HG02610 (cell line): ENCODE results near the gene TIMMDC1.
"Not testable (repeated sequence)": the region's sequence is repeated elsewhere in the genome, so short reads cannot be mapped to it uniquely, and the experiment has no call there.

Experiments
- ATAC-seq: cut with Tn5 transposase; IDR thresholded peaks from one replicate; pipeline ENCODE4 v1.9.1; 2021; ENCODE audit warnings: mild to moderate bottlenecking, moderate library complexity; ENCODE audit not compliant: unreplicated experiment

TIMMDC1 gene

DNA sequence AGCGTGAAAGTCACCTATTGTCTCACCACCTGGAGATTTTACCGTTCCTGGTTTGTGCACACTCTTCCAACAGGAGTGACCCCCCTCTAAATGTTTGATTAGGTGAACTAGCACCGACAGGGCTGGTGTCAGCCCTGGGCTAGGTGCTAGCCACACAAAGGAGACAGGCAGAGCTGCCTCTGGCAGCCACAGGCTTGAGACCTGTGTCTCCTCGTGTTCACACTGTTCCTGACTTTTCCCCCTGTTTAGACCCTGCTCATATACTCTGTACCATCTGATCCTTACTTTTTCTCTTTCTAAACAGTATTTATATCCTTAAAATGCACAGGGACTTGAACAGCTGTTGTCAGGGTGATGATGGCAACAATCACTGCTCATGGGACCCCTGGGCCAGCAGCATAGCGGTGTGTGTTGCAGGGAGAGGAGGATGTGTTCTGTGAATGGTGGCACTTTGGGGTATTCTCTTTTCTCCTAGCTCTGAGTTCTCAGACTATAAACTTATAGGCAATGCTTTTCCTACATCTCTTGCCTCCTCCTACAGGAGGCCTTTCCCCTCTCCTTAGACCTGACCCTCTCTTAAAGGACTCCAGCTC lies 55.6 kb downstream of the TIMMDC1 start:
- no peak for ATAC-seq

DNA sequence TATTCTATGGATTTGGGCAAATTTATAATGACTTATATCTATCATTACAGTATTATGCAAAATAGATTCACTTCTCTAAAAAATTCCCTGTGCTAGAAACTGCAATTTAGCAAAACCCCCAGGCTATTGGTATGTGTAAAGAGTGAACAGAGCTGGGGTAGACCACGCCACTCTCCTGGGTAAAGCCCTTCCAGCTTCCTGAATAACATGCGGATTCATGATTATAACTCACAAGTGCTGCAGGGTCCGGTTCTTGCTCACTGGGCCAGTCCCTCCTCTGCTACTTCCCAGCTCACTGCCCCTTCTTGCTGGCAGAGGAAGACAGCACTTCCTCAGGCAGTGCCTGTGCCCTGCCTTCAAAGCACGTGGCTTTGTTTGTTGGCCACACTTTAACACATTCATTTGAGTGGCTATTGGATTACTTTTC lies 57.0 kb downstream of the TIMMDC1 start:
- ATAC-seq = peak; percentile 34

DNA sequence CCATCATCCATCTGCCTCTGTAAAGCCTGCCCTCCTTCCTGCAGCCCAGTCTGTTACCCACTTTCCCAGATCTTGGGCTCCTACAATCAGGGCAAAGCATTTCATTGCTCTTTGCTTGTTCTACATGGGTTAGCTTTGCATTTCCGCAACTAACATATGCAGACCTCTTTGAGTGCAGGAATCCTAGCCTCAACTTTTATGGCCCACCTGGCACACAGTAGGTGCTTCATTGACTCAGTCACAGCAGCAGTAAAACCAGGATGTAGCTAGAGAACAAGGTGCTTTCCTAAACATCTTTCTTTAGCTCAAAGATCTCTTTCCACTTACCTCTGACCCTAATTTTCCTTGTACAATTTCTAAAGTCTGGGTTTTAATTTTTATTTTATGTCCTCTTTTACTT lies 57.6 kb downstream of the TIMMDC1 start:
- no peak for ATAC-seq

DNA sequence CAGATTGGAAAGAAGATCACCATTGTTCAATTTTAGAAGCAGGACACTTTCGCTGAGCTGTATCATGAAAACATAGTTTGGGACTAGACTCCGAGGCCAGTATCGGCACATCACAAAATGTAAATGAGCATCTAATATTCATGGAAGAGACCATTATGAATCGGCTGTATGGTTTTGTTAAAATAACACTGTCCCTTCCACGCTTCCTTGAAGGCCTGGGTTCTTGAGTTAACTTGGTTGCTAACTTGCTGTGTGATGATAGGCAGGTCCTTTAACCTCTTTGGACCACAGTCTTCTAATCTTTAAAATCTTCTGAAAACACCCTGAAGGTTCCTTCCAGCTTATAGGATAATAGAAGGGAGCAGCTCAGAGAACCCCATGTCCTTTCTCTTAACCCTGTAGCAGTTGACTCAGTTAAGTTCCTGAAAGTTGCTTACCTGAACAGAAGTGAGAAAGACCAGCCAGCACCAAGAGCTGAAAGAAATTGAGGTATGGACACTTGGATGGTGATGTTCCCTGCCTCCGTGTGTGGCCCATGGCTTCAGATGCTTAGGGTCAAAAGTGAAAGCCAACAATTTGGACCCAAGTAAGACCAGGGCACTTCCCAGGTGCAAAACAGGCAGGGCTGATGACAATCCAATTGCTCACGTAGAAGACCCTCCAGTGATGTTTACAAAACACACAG lies 59.0 kb downstream of the TIMMDC1 start:
- ATAC-seq = no peak

DNA sequence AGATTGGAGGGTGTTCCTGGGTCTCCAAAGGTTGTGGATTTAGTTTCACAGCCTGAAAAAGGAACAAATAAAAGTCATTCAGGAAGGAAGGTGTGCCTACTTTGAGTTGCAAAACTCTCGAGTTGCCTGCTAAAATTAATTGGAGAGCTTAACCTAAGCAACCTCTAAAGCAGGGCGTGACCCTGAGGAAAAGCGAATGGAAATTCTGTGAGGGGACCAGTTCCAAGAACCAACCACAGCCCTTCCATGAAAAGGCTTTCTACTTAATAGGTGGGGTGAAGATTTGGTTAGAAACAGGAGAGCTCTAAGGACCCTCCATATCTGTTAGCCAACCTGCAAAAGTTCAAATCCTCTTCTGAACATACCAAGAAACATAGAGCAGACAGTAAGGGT lies 59.5 kb downstream of the TIMMDC1 start:
- no peak for ATAC-seq

DNA sequence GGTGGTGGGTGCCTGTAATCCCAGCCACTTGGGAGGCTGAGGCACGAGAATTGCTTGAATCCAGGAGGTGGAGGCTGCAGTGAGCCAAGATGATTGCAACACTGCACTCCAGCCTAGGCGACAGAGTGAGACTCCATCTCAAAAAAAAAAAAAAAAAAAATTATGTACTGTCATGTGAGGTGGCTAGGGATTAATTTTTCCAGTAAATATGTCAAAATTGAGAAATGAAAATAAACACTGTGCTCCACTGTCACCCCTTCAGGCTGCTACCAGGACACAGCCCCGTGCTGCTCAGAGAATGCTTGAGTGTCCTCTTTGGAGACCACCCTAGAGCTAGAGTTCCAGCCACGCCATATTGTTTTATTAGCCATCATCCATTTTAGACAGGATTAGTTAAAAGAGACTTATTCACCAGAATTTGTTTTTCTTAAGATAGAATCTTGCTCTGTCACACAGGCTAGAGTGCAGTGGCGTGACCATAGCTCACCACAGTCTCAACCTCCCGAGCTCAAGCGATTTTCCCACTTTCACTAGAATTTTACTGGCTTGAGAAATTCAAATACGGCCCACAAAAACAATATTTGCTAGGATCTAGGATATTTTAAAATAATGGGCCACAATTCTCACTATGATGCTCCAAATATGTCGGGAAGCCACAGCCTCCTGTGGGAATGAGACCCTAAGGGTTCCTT lies 60.4 kb downstream of the TIMMDC1 start:
- ATAC-seq = no peak

DNA sequence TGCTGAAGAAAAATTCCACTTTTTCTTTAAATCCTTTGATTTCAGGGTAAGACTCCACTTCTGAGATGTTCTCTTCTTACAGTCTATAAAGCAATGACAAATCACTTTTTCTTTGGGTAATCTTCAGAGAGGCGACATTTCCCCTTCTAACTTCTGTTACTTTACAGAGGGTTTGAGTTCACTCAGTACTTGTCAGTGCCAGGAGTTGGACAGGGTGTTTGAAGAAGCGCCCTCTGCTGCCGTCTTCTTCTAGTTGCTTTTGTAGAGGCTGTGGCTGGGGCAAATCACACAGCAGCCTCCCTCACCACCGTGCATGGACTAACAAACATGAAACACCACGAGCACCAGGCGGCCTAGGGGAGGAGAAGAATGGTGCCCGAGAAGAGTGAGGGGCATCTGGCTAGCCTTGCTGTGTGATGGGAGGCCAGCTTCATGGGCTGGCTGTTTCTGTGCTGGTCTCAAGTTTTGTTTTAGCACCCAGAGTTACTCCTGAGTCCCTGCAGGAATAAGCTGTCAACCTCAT lies 61.2 kb downstream of the TIMMDC1 start, which contains the start of gene CD80:
TSS of gene CD80 (minus strand) at position 174 of the 523 bp plus-strand sequence. CDS start 1,886 bp downstream, outside the sequence.
- peak; percentile 47 for ATAC-seq

DNA sequence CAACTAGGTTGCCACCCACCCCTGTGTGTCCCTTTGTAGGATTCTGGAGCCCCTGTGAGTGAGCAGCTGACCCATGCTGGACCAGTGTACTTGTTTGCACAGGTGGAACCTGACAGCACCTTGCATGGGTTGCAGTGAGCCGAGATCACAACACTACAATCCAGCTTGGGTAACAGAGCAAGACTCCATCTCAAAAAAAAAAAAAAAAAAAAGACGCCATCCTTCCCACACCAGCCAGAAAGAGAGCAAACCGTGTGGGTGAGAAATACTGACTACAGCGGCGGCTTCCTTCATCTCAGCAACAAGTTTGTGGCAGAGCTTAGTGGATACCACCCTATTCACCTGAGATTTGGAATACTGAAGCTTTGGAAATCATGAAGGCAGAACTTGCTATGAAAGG lies 61.8 kb downstream of the TIMMDC1 start:
- ATAC-seq = no peak

DNA sequence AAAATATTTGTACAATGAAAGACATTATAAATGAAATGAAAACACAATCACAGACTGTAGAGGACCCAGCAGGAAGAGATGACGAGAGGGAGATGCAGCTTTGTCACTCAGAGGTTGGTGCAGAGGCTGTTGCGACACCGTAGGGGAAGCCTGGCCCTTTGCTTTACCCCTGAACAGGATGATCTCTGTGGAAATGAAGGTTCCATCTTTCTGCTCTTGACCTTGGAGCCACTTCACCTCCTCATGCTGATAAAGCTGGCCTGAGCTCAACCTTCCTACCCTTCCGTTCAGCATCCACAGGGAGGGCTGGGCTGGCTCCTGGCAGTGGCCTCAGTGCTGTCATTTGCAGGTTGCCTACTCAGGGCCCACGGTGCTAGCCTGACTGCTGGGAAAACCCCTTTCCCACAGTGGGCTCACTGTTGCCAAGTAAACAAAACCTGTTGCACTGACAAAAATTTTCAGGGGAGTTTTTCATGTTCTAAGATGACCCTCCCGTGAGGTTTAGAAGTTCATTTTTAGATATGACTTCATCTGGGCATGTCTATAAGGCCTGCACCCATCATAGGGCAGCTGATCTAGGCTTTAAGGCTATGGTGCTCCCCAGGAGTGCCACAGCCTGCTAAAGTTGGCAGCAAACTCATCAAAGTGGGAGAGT lies 64.1 kb downstream of the TIMMDC1 start:
- peak; percentile 87 for ATAC-seq

DNA sequence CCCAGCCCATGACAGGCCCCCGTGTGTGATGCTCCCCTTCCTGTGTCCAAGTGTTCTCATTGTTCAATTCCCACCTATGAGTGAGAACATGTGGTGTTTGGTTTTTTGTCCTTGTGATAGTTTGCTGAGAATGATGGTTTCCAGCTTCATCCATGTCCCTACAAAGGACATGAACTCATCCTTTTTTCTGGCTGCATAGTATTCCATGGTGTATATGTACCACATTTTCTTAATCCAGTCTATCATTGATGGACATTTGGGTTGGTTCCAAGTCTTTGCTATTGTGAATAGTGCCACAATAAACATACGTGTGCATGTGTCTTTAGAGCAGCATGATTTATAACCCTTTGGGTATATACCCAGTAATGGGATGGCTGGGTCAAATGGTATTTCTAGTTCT lies 65.0 kb downstream of the TIMMDC1 start:
- ATAC-seq = not testable (repeated sequence)

DNA sequence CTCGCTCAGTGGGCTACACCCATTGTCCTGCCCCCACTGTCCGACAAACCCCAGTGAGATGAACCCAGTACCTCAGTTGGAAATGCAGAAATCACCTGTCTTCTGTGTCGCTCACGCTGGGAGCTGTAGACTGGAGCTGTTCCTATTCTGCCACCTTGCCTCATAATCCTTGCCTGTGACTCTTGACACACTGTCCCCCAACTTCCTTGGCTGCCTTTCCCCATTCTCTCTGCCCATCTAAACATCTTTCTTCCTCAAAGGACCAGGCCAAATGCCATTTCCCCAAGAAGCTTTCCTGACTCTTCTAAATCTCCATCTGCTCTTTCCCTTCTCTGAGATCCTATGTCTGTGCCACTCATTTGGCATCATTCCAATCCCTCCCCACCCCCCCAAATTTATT lies 70.8 kb downstream of the TIMMDC1 start:
- ATAC-seq = no peak

DNA sequence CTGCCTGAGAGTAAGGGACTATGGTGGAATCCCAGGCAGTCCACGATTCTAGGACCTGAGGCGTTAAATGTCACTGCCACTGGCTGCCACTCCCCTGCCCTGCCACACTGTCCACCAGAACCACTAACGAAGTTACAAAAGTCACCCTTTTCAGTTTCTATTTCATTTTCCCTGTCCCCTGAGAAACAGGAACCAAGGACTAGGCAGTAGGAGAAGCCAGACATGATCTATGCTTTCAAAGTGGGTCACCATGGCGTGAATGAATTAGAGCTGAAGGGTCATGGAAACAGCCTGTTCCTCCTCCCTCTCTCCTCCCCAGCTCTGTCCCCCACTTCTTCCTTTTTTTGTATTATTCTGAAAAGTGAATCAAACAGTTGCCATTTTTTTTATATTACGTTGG lies 71.9 kb downstream of the TIMMDC1 start:
- peak; percentile 81 for ATAC-seq

DNA sequence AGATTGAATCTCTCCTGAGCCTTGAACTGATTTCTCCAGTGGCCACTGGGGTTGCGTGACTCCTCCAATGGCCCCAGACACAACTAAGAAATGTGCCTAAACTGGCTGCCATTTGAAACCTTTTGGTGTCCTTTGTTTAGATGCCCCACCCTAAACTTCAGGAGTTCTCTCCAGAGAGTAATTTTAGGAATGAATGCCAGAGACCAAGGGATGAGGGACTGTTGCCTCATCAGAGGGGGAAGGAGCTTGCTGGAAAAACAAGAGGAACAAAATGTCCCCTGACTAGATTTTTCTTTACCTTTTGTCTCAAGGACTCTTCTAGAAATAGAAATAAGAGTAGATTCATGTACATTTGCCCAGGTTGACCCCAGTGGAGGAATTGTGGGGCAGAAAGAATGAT lies 72.9 kb downstream of the TIMMDC1 start:
- no peak for ATAC-seq

DNA sequence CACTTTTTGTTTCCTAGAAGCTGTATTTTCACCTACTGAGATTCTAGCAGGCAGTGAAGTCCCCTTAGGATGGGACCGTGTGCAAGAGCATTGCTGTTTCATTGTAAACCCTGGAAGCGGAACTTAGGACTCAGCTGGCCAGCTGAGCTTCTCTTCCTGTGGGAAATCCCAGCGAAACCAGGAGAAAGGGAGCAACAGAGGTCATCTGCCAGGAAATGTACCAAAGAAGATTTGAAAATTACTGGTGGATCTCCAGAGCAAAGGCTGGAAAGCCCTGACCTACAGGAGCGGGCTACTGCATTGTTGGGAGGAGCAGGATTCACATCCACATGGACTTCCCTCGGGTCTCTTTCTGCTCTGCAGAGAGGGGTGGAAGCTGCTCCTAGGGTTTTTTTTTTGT lies 73.3 kb downstream of the TIMMDC1 start:
- ATAC-seq = no peak
